H7 (cell line): ENCODE data around the gene ABCA3. TPM values are rescaled to one million over a fixed set of nuclear protein-coding genes. Genes with fewer than 3 reads are reported as not detected.

Experiments
- DNase-seq: peaks from one replicate; pipeline ENCODE4 v3.0.0; 2012
- H3K27me3 ChIP-seq: 2 replicates; pipeline ENCODE4 v1.6.0; 2011; ENCODE audit warnings: mild to moderate bottlenecking, low read length; ENCODE audit not compliant: control insufficient read depth, insufficient read depth
- H3K36me3 ChIP-seq: replicated peaks from 2 replicates; pipeline ENCODE4 v1.5.1; 2011; ENCODE audit warnings: low read length; ENCODE audit not compliant: control insufficient read depth, insufficient read depth
- H3K4me3 ChIP-seq: 2 replicates; pipeline ENCODE4 v1.5.1; 2011; ENCODE audit warnings: low read depth, mild to moderate bottlenecking, control low read depth, low read length, moderate library complexity; ENCODE audit not compliant: insufficient read depth
- total RNA-seq: library from RNA; depleted of rRNA; stranded (reverse); fragments of >200 nt; shearing (Covaris generic); gene quantifications from 2 replicates; pipeline ENCODE4 v1.2.3, GENCODE V29; 2014

The ABCA3 gene
- total RNA-seq, 1 experiment from 2014 or later, result 6.2 TPM

- DNase-seq, result peak; percentile 88
- peaks cover 22% of the 10 kb centered on the region for H3K27me3 ChIP-seq
- no peaks in the 10 kb centered on the region for H3K36me3 ChIP-seq
- peak overlapping the region; percentile 33 for H3K4me3 ChIP-seq
Observed at GRCh38 chr16:2237102-2237482, 103.4 kb downstream of the ABCA3 start.

GRCh38 chr16:2236337-2237101 is 104.0 kb downstream of the ABCA3 start, which contains the start of gene DNASE1L2:
Gene DNASE1L2, plus strand, starts transcription at chr16:2236444. Its CDS starts 373 bp downstream, at chr16:2236817.
- no peaks in the 10 kb centered on the region; the same call in 1 of the 2 replicates for H3K36me3 ChIP-seq
- H3K27me3 ChIP-seq, result peaks cover 22% of the 10 kb centered on the region
- peak; percentile 94 for DNase-seq
- peak within 1 kb of the TSS; percentile 33 for H3K4me3 ChIP-seq

GRCh38 chr16:2235695-2236336 is 104.7 kb downstream of the ABCA3 start:
- no peak for DNase-seq
- H3K27me3 ChIP-seq, result peaks cover 22% of the 10 kb centered on the region
- H3K4me3 ChIP-seq, result no peak overlapping the region
- peaks cover 1% of the 10 kb centered on the region; the same call in 1 of the 2 replicates for H3K36me3 ChIP-seq

- Histone ChIP-seq H3K36me3 (peaks cover 1% of the 10 kb centered on the region; the same call in 1 of the 2 replicates), H3K4me3 (no peak overlapping the region), H3K27me3 (peaks cover 22% of the 10 kb centered on the region)
- DNase-seq, result peak; percentile 62
Observed at GRCh38 chr16:2235234-2235651, 105.3 kb downstream of the ABCA3 start.

- no peak overlapping the region for H3K4me3 ChIP-seq
- peaks cover 1% of the 10 kb centered on the region; the same call in 1 of the 2 replicates for H3K36me3 ChIP-seq
- H3K27me3 ChIP-seq, result peaks cover 22% of the 10 kb centered on the region
- peak; percentile 68 for DNase-seq
Observed at GRCh38 chr16:2234813-2235170, 105.7 kb downstream of the ABCA3 start.

- peaks cover 22% of the 10 kb centered on the region for H3K27me3 ChIP-seq
Observed at GRCh38 chr16:2233872-2234812, 106.4 kb downstream of the ABCA3 start.

GRCh38 chr16:2233046-2233775 is 107.3 kb downstream of the ABCA3 start:
- DNase-seq, result peak; percentile 47
- Histone ChIP-seq H3K36me3 (peaks cover 3% of the 10 kb centered on the region; the same call in 1 of the 2 replicates), H3K4me3 (no peak overlapping the region), H3K27me3 (peaks cover 21% of the 10 kb centered on the region)

More at GRCh38 chr16:2233872-2234812, 106.4 kb downstream of the ABCA3 start:
- peak; percentile 51 for DNase-seq
- Histone ChIP-seq H3K4me3 (no peak overlapping the region), H3K36me3 (peaks cover 3% of the 10 kb centered on the region; the same call in 1 of the 2 replicates)

GRCh38 chr16:2232094-2232990 is 108.2 kb downstream of the ABCA3 start:
- Histone ChIP-seq H3K27me3 (peaks cover 13% of the 10 kb centered on the region), H3K36me3 (peaks cover 4% of the 10 kb centered on the region; the same call in 1 of the 2 replicates), H3K4me3 (no peak overlapping the region)
- DNase-seq, result no peak

- Histone ChIP-seq H3K4me3 (no peak overlapping the region), H3K27me3 (peaks cover 2% of the 10 kb centered on the region), H3K36me3 (peaks cover 6% of the 10 kb centered on the region; the same call in 1 of the 2 replicates)
- DNase-seq, result no peak
Observed at GRCh38 chr16:2231016-2231931, 109.3 kb downstream of the ABCA3 start.

- H3K36me3 ChIP-seq, result peaks cover 6% of the 10 kb centered on the region; the same call in 1 of the 2 replicates
- no peak overlapping the region for H3K4me3 ChIP-seq
- no peaks in the 10 kb centered on the region for H3K27me3 ChIP-seq
- DNase-seq, result no peak
Observed at GRCh38 chr16:2230376-2230775, 110.2 kb downstream of the ABCA3 start.

- no peak for DNase-seq
- peaks cover 6% of the 10 kb centered on the region; the same call in 1 of the 2 replicates for H3K36me3 ChIP-seq
- no peak overlapping the region for H3K4me3 ChIP-seq
- no peaks in the 10 kb centered on the region for H3K27me3 ChIP-seq
Observed at GRCh38 chr16:2229632-2230250, 110.8 kb downstream of the ABCA3 start.

GRCh38 chr16:2229091-2229490 is 111.4 kb downstream of the ABCA3 start:
- Histone ChIP-seq H3K36me3 (peaks cover 6% of the 10 kb centered on the region; the same call in 1 of the 2 replicates), H3K4me3 (no peak overlapping the region), H3K27me3 (no peaks in the 10 kb centered on the region)
- no peak for DNase-seq
